ENCODE results near the gene ARL4D. TPM values are rescaled to one million over a fixed set of nuclear protein-coding genes. Genes with fewer than 3 reads are reported as not detected.

ARL4D gene
- total RNA-seq, 2 experiments from 2014 or later, result 2.2 to 3.4 TPM

- Mint-ChIP-seq H3K27me3 (no peaks in the 10 kb centered on the region), H3K4me1 (ENCODE audit: low read depth) (peaks cover 47% of the 10 kb centered on the region), H3K9me3 (no peaks in the 10 kb centered on the region), H3K36me3 (ENCODE audit: low read depth) (no peaks in the 10 kb centered on the region), H3K27ac (peak overlapping the region; percentile 100), H3K4me3 (peak overlapping the region; percentile 97)
- ATAC-seq (peak; percentile 64), DNase-seq (peak; percentile 68)
- CTCF ChIA-PET, result interaction anchor here (1.0 to 4.2 kb wide), 7 partner anchors 20 to 115 kb away, joined by 3 to 34 read pairs (median 5); partner anchors contain the start of genes ARL4D and DHX8
- no peak for TF ChIP-seq CTCF (IDR thresholded peaks at IDR 0.05)
- intact Hi-C loops (cut with micrococcal nuclease), result loop anchor here (1.0 to 2.0 kb wide), 2 partner anchors 7 to 21 kb away; no protein-coding TSS in a partner anchor
- POLR2A ChIA-PET, result interaction anchor here (0.6 to 8.1 kb wide), 39 partner anchors 8 to 1174 kb away, joined by 3 to 155 read pairs (median 5); partner anchors contain the start of genes ARL4D, DHX8, G6PC3 and GHDC
Measured at GRCh38 chr17:43367737-43368242, 31.0 kb upstream of the ARL4D start.

GRCh38 chr17:43368740-43369506 lies 29.9 kb upstream of the ARL4D start:
- Mint-ChIP-seq H3K27me3 (no peaks in the 10 kb centered on the region), H3K4me3 (peak overlapping the region; percentile 97), H3K27ac (peak overlapping the region; percentile 100), H3K36me3 (ENCODE audit: low read depth) (no peaks in the 10 kb centered on the region), H3K9me3 (no peaks in the 10 kb centered on the region), H3K4me1 (ENCODE audit: low read depth) (peaks cover 45% of the 10 kb centered on the region)
- peak; percentile 70 for DNase-seq
- TF ChIP-seq CTCF (IDR thresholded peaks at IDR 0.05), result no peak
- ChIA-PET CTCF (interaction anchor here (1.0 to 4.2 kb wide), 7 partner anchors 10 to 114 kb away, joined by 3 to 34 read pairs (median 5); partner anchors contain the start of genes ARL4D and DHX8), POLR2A (interaction anchor here (0.6 to 8.1 kb wide), 30 partner anchors 8 to 1175 kb away, joined by 3 to 155 read pairs (median 8); partner anchors contain the start of genes ARL4D, DHX8, G6PC3 and GHDC)
- ATAC-seq, result peak; percentile 45
- intact Hi-C loops (cut with micrococcal nuclease), result loop anchor here (1.0 to 2.0 kb wide), 2 partner anchors 9 to 20 kb away; no protein-coding TSS in a partner anchor

GRCh38 chr17:43369986-43370385 lies 28.8 kb upstream of the ARL4D start:
- no peaks in the 10 kb centered on the region for H3K27me3 Mint-ChIP-seq
- H3K4me3 Mint-ChIP-seq, result peak overlapping the region; percentile 97
- no peaks in the 10 kb centered on the region for H3K9me3 Mint-ChIP-seq
- ChIA-PET CTCF (interaction anchor here (0.8 to 4.2 kb wide), 3 partner anchors 9 to 24 kb away, joined by 3 to 30 read pairs (median 4); no protein-coding TSS in a partner anchor), POLR2A (interaction anchor here (2.7 to 8.1 kb wide), 7 partner anchors 10 to 54 kb away, joined by 16 to 155 read pairs (median 35); no protein-coding TSS in a partner anchor)
- DNase-seq, result no peak
- intact Hi-C loops (cut with micrococcal nuclease), result loop anchor here (2.0 kb wide), 1 partner anchor 19 kb away; no protein-coding TSS in a partner anchor
- peak overlapping the region; percentile 100 for H3K27ac Mint-ChIP-seq
- no peak for TF ChIP-seq CTCF (IDR thresholded peaks at IDR 0.05)
- H3K4me1 Mint-ChIP-seq (ENCODE audit: low read depth), result peaks cover 45% of the 10 kb centered on the region
- ATAC-seq, result no peak
- no peaks in the 10 kb centered on the region for H3K36me3 Mint-ChIP-seq (ENCODE audit: low read depth)

GRCh38 chr17:43371227-43371821 lies 27.5 kb upstream of the ARL4D start:
- no peak for TF ChIP-seq CTCF (IDR thresholded peaks at IDR 0.05)
- intact Hi-C loops (cut with micrococcal nuclease), result no loop called here
- ATAC-seq, result no peak
- Mint-ChIP-seq H3K36me3 (ENCODE audit: low read depth) (no peaks in the 10 kb centered on the region), H3K27me3 (no peaks in the 10 kb centered on the region), H3K4me1 (ENCODE audit: low read depth) (peaks cover 35% of the 10 kb centered on the region), H3K27ac (no peak overlapping the region), H3K9me3 (no peaks in the 10 kb centered on the region), H3K4me3 (no peak overlapping the region)
- CTCF ChIA-PET, result interaction anchor here (1.0 to 1.2 kb wide), 2 partner anchors 112 to 113 kb away, joined by 3 to 5 read pairs; partner anchors contain the start of gene DHX8
- no peak for DNase-seq
- POLR2A ChIA-PET, result interaction anchor here (1.2 to 8.1 kb wide), 3 partner anchors 12 to 113 kb away, joined by 3 to 155 read pairs (median 138); partner anchors contain the start of gene DHX8

Measured in activated CD8-positive, alpha-beta T cell treated with anti-CD3 and anti-CD28 coated beads for 36 hours (primary cell).